H1 (cell line): ENCODE measurements around the gene PRR5.

Experiments
- CREB1 ChIP-seq: IDR thresholded peaks from 2 replicates; pipeline ENCODE4 v1.6.1; 2012; ENCODE audit warnings: inconsistent platforms
- KDM1A ChIP-seq: fragments of 200-600, 300-600 bp; sonication (generic); IDR thresholded peaks from 2 replicates; pipeline ENCODE4 v1.7.1; 2016; ENCODE audit warnings: mild to moderate bottlenecking, low read length, borderline replicate concordance
- YY1 ChIP-seq: IDR thresholded peaks from 2 replicates; pipeline ENCODE4 v1.6.1; 2011; ENCODE audit warnings: low read depth, mild to moderate bottlenecking, low read length

GRCh38 chr22:44743804-44744211, 41.8 kb downstream of the PRR5 start:
- no peak for TF ChIP-seq CREB1
- TF ChIP-seq YY1: no peak
- TF ChIP-seq KDM1A: no peak
